Parathyroid adenoma (tissue), 2 donors: Measurements from ENCODE around the gene SUSD1.

Source experiments
- H2AFZ ChIP-seq: fragments of 300-600 bp; sonication (generic); one replicate; pipeline ENCODE4 v1.7.0; 2017; ENCODE audit warnings: antibody characterized with exemption, mild to moderate bottlenecking
- H3K27ac ChIP-seq: fragments of 300-600 bp; sonication (generic); one replicate; pipeline ENCODE4 v1.7.0; 2017
- H3K27me3 ChIP-seq: fragments of 300-600 bp; sonication (generic); one replicate; pipeline ENCODE4 v1.7.0; 2017; ENCODE audit warnings: low read length; ENCODE audit not compliant: control insufficient read depth, insufficient read depth
- H3K36me3 ChIP-seq: fragments of 300-600 bp; sonication (generic); one replicate; pipeline ENCODE4 v1.7.0; 2017; ENCODE audit warnings: low read length; ENCODE audit not compliant: control insufficient read depth, insufficient read depth
- H3K4me1 ChIP-seq: fragments of 300-600 bp; sonication (generic); one replicate; pipeline ENCODE4 v1.7.0; 2017; ENCODE audit warnings: control low read depth
- H3K4me2 ChIP-seq: fragments of 300-600 bp; sonication (generic); one replicate; pipeline ENCODE4 v1.7.0; 2017; ENCODE audit warnings: low read length
- H3K4me3 ChIP-seq: fragments of 300-600 bp; sonication (generic); one replicate; pipeline ENCODE4 v1.7.0; 2017; ENCODE audit warnings: low read depth, low read length
- H3K79me2 ChIP-seq: fragments of 300-600 bp; sonication (generic); one replicate; pipeline ENCODE4 v1.7.0; 2017; ENCODE audit warnings: control low read depth
- H3K9ac ChIP-seq: fragments of 300-600 bp; sonication (generic); one replicate; pipeline ENCODE4 v1.7.0; 2017; ENCODE audit warnings: mild to moderate bottlenecking
- H3K9me3 ChIP-seq: fragments of 300-600 bp; sonication (generic); one replicate; pipeline ENCODE4 v1.7.0; 2017; ENCODE audit warnings: low read length; ENCODE audit not compliant: control insufficient read depth
- TF ChIP-seq, protein P1 (sequence below): fragments of 300-600 bp; sonication (generic); IDR thresholded peaks from one replicate; pipeline ENCODE4 v1.7.0; 2017; ENCODE audit warnings: antibody characterized with exemption, mild to moderate bottlenecking
- donor health status: primary hyperparathyroidism.

SUSD1 gene

GRCh38 chr9:112032009-112032408 is 143.1 kb downstream of the SUSD1 start:
- TF ChIP-seq, protein P1, sequence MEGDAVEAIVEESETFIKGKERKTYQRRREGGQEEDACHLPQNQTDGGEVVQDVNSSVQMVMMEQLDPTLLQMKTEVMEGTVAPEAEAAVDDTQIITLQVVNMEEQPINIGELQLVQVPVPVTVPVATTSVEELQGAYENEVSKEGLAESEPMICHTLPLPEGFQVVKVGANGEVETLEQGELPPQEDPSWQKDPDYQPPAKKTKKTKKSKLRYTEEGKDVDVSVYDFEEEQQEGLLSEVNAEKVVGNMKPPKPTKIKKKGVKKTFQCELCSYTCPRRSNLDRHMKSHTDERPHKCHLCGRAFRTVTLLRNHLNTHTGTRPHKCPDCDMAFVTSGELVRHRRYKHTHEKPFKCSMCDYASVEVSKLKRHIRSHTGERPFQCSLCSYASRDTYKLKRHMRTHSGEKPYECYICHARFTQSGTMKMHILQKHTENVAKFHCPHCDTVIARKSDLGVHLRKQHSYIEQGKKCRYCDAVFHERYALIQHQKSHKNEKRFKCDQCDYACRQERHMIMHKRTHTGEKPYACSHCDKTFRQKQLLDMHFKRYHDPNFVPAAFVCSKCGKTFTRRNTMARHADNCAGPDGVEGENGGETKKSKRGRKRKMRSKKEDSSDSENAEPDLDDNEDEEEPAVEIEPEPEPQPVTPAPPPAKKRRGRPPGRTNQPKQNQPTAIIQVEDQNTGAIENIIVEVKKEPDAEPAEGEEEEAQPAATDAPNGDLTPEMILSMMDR: no peak
- Histone ChIP-seq H3K27me3 (no peaks in the 10 kb centered on the region), H3K79me2 (no peaks in the 10 kb centered on the region), H3K36me3 (no peaks in the 10 kb centered on the region), H3K4me3 (no peak overlapping the region), H3K9me3 (no peaks in the 10 kb centered on the region), H3K9ac (no peak overlapping the region), H3K27ac (no peak overlapping the region), H2AFZ (no peak overlapping the region), H3K4me1 (no peaks in the 10 kb centered on the region), H3K4me2 (no peak overlapping the region)

DNA sequence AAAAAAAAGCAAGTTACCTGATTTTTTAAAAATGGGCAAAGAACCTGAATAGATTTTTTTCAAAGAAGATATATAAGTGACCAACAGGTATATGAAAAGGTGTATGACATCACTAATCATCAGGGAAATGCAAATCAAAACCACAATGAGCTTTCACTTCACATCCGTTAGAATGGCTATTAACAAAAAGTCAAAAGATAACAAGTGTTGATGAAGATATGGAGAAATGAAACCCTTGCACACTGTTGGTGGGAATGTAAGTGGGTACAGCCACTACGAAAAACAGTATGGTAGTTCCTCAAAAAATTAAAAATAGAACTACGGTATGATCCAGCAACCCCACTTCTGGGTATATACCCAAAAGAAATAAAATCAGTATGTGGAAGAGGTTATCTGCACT is 143.7 kb downstream of the SUSD1 start:
- no peaks in the 10 kb centered on the region for H3K27me3 ChIP-seq
- H2AFZ ChIP-seq: no peak overlapping the region
- no peak overlapping the region for H3K9ac ChIP-seq
- no peak overlapping the region for H3K4me3 ChIP-seq
- H3K36me3 ChIP-seq: no peaks in the 10 kb centered on the region
- H3K4me2 ChIP-seq: no peak overlapping the region
- no peaks in the 10 kb centered on the region for H3K79me2 ChIP-seq
- no peak overlapping the region for H3K27ac ChIP-seq
- H3K4me1 ChIP-seq: no peaks in the 10 kb centered on the region
- H3K9me3 ChIP-seq: no peaks in the 10 kb centered on the region
- TF ChIP-seq, protein P1: no peak

GRCh38 chr9:112029921-112030444 is 145.1 kb downstream of the SUSD1 start:
- H3K36me3 ChIP-seq: no peaks in the 10 kb centered on the region
- H3K4me2 ChIP-seq: no peak overlapping the region
- H3K9me3 ChIP-seq: no peaks in the 10 kb centered on the region
- TF ChIP-seq, protein P1: no peak
- H3K9ac ChIP-seq: no peak overlapping the region
- no peaks in the 10 kb centered on the region for H3K4me1 ChIP-seq
- H3K27me3 ChIP-seq: no peaks in the 10 kb centered on the region
- no peak overlapping the region for H2AFZ ChIP-seq
- H3K27ac ChIP-seq: no peak overlapping the region
- no peak overlapping the region for H3K4me3 ChIP-seq
- no peaks in the 10 kb centered on the region for H3K79me2 ChIP-seq

DNA sequence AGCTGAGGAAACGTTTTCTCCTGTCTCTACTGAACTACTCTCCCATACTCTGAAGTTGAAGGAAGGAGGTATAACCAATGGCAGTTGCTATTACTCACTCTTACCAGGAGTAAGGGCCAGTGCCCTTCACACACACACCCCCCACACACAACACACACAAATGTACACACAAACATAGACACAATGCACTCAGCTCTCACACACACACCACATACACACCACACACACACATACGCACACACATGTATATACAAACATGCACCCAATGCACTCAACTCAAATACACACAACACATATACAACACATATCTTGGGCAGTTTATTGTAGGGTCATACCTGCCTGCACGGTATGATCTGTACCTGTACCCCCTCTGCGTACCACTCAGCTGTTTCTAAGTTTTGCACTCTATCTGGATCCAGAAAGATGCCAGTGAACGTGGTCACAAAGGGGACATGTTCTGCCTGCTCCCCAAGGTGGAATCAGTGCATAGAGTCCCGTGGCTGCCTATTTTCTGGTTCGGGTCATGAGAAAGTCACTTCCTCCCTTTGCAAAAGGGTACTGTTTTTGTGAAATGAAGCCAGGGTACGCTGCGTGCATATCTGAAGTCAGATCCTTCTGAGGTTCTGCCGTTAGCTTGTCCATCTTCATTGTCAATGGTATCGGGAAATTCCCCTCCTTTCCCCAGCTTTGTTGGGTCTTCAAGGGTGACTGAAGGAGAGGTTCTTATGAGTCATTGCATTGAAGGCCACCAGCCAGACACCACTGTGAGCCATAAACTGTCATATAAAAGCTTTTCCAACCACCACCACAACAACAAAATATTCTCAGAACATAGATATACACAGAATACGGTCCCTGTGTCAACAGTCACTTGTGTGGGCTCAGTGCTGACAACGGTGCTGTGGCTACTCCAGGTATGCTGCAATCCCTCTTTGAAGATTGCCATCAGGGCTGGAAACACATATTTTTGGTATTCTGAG is 146.6 kb downstream of the SUSD1 start:
- Histone ChIP-seq H3K36me3 (no peaks in the 10 kb centered on the region), H3K79me2 (no peaks in the 10 kb centered on the region), H3K4me2 (no peak overlapping the region), H3K27ac (no peak overlapping the region), H3K9me3 (no peaks in the 10 kb centered on the region), H3K4me1 (no peaks in the 10 kb centered on the region), H3K27me3 (no peaks in the 10 kb centered on the region), H3K4me3 (no peak overlapping the region), H3K9ac (no peak overlapping the region), H2AFZ (no peak overlapping the region)
- TF ChIP-seq, protein P1: no peak
